NCI-H187 (cell line): ENCODE results near the gene HNRNPLL.

Source experiments
- DNase-seq, 2 experiments: peaks; one replicate each; lab custom pipeline; 2025; lab: John Stamatoyannopoulos, UW

HNRNPLL gene

GRCh38 chr2:38592951-38593350 is 9.8 kb downstream of the HNRNPLL start:
- no peak for DNase-seq

GRCh38 chr2:38591152-38591551 is 11.6 kb downstream of the HNRNPLL start:
- DNase-seq = no peak

DNA sequence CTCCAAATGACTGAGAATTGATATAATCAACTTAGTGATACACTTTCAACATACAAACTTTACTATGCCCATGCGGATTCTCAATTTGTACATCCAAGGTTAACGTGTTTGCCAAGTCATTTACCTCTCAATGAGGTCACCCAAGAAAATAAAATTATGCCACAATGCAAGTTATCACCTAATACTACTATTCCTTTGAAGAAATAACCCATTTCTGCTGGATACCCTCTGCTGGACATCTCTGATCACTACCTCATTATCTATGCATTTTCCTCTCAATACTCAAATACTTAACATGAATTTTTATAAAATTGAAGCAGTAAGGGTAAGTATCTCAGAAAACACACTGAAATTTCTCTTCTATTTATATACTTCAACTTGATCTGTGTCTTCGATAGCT is 12.7 kb downstream of the HNRNPLL start:
- DNase-seq = no peak

- no peak for DNase-seq
Observed at GRCh38 chr2:38586931-38587330, 15.8 kb downstream of the HNRNPLL start.

GRCh38 chr2:38584881-38585280 is 17.8 kb downstream of the HNRNPLL start:
- DNase-seq = no peak

DNA sequence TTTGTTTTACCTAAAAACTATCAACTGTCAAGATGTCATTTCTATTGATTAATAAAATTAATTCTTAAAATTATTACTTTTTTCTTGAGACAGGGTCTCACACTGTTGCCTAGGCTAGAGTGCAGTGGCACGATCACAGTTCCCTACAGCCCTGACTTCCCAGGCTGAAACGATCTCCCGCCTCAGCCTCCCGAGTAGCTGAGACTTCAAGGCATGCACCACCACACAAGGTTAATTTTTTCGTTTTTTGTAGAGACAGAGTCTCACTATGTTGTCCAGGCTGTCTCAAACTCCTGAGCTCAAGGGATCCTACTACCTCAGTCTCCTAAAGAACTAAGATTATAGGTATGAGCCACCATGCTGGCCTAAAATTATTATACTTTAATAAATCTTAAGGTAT is 18.7 kb downstream of the HNRNPLL start:
- DNase-seq = no peak

GRCh38 chr2:38583524-38583923 is 19.2 kb downstream of the HNRNPLL start:
- DNase-seq = no peak

DNA sequence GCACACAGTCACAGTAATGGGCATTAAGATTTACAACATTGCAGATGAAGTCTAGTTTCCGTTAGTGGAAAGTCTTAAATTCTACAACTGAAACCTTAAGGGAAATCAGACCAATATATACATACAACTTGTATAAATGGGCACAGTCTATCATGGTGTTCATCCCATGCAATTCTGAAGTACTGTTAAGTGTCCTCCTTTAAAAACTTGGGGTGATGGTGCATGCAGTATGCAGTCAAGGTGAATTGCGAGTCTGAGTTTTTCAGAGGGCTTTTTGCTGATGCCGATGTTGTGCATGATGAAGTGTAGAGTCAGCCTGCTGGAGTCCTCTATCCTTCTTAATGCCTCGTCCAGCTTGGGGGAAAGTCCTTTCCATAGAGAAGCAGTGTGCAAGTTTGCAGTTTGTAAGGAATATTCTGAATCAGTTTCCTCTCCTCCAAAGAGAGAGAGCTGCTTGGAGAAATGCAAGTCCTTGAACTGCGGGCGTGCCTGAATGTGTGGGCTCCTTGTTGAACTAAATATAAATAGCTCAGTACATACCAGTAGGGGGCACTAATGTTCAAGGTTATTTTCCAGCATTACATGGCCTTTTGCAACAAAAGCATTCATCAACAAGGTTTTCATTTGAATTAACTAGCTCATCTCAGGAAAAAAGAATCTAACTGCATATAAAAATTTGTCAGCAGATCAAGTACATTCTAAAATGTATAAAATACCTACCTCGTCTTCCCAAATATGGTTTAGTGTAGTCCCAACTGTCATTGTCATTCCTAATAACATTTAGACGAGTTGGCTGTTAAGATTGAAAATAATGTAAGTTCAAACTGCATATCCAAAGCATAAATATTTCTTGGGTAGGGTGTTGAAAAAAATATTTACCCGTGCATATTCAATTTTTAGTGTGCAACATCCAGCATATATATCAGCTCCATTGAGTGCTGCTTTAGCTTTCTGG is 21.3 kb downstream of the HNRNPLL start:
- peak; percentile 15 to 68 for DNase-seq

GRCh38 chr2:38580115-38580636 is 22.6 kb downstream of the HNRNPLL start:
- DNase-seq = no peak

DNA sequence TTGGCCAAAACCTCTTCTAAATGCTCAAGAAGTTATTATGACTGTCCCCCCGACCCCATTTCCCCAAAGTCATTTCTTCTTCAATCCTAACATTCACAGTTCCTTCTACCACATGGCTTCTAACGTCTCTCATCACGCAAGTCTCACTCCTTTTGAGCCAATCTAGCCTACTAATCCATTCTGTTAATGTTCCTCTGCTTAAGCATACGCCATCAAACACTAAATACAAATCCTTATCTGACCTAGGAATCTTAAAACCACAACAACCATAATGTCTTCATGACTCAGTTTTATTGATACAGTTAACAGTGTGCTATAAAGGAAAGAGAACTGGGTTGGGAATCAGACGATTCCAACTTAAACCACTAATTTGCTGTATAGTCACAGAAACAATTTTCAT is 23.9 kb downstream of the HNRNPLL start:
- DNase-seq = no peak

DNA sequence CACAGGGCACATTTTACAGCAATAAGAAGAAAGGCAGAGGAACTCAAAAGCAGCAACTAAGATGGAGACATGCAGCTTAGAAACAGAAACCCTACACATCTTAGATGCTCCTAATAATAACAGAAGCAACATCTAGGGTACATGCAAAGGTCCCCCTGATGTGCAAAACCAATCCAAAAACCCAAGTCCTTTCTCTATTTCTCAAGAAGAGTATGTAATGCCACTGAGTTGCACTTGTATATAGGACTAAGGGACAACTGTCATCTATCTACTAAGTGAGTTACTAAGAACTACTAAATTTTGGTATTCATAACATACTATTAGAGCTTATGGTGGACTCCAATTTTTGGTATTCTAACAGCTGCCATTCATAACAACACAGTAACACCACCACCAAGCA is 28.4 kb downstream of the HNRNPLL start:
- DNase-seq = no peak

- no peak for DNase-seq
Observed at GRCh38 chr2:38572167-38572566, 30.6 kb downstream of the HNRNPLL start.

DNA sequence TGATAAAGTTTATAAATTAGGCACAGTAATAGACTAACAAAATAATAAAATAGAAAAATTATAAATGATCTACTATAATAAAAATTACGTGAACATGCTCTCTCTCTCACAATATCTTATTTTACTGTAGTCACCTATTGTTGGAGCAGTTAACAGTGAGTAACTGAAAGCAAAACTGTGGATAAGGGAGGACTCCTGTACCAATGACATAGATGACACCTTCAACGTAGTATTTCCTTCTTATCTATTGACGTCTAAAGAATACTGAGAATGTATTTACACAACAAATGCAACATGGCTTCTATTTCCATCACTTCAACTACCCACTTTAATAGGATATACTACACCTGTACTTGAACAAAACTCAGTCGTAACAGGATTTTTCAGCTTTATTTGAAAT is 31.5 kb downstream of the HNRNPLL start:
- DNase-seq = no peak

- DNase-seq = no peak
Observed at GRCh38 chr2:38568724-38569436, 33.8 kb downstream of the HNRNPLL start.

DNA sequence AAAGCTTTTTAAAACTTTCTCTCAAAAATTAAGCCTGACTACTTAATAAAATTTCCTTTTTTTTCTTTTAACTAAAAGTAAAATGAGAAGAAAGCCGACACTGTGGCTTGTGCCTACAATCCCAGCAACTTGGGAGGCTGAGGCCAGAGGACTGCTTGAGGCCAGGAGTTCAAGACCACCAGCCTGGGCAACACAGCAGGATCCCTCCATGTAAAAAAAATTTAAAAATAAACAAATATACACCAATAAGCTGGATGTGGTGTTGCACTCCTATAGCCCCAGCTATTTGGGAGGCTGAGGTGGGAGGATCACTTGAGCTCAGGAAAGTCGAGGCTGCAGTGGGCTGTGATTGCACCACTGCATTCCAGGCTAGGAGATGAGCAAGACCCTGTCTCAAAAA is 37.4 kb downstream of the HNRNPLL start:
- DNase-seq = no peak

DNA sequence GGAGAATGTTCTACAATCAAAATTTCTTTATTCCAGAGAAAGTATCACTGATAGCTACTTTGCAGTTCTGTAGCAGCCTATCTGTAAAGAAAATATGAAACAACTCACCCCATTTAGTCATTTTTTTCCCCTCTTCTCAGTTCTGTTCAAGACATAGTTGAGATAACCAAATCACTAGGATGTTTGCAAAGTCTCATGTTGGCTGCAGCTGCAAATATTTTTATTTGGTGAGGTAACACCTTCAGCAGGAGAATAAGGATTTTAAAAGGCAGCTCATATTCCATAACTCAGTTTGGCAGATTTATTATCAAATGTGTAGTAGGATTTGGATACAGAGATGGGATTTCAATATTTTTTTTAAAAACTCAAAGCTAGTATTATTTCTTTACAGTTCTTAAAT is 41.0 kb downstream of the HNRNPLL start:
- DNase-seq = no peak

GRCh38 chr2:38560092-38560491 is 42.6 kb downstream of the HNRNPLL start:
- DNase-seq = no peak

DNA sequence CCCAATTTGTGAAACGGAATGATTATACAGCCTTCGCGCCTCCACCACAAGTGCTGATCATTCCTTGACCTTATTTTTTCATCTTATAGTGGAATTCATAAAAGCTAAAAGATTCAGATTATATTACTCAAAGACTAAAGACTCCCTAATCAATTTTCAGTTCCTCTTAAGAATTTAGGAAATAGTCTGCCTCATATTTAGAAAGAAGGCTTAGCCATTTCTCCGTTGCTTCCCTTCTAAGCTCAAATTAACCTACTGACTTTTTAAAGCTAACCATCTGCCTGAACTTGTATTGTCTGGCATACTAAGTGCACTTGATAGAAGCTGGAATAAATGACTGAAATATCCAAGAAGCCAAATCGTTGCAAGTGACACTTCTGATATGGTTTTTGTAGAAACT is 44.7 kb downstream of the HNRNPLL start:
- no peak for DNase-seq

DNA sequence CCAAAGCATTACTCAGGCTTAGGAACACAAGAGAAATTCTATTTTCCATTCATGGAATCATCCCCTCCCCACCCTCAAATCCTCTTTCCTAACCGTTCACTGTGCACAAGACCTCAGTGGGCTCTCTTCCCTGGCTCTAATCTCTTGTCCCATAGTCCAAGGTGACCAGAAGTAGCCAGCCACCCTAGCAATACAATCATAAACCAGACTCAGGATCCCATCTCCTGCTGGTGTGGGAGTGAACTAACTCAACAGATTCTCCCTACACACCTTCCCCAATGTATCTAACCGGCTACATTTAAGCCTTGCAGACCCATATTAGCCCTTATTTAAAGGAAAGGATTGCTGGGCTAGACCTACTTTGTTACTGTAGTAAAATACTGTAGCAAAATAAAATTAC is 45.5 kb downstream of the HNRNPLL start:
- no peak for DNase-seq

DNA sequence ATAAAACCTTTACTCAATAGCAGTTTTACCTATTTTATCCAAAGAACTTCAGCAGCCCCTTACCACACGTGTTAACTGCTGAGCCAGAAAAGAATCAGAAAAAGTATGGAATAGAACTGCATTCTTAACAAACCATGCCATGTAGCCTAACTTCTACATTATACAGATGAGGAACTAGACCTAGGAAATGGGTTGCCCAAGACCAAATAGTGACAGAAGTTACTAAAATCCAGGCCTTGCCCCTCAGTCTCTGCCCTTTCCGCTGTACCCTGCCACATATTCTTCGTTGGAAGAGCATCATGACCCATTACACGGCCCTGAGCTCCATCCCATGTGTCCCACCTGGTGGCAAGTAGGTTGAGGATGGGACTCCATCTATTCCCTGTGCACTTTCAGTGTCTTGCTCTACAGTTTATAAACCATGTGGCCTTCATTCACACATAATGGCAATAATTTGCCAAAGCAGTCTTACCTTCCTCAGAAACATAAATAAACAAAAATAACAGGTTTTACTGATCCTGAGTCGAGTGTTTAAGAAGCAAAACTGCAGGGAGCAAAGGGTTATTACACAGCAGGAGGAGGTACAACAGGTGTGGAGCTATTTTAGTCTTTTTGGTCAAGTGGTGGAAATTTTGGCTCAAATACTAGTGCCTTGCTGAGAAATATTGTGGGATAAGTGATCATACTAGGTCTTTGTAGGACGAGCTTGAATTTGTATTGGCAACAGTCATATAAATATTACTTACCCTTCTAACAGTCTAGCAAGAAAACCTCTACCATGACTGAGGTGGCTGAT is 46.5 kb downstream of the HNRNPLL start:
- no peak for DNase-seq

- no peak for DNase-seq
Observed at GRCh38 chr2:38554973-38555595, 47.6 kb downstream of the HNRNPLL start.

DNA sequence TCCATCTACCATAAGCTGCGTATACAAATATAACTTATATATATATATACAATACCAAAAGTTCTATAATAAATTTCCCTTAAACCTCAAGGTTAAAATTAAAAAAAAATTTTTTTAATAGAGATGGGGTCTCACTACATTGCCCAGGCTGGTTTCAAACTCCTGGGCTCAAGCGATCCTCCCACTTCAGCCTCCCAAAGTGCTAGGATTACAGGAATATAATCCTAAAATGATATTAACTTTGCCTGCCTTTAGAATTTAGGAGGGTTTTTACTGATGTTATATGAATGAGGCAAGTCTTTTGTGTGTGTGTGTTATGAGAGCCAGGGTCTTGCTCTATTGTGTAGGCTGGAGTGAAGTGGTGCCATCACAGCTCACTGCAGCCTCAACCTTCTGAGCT is 49.2 kb downstream of the HNRNPLL start:
- no peak for DNase-seq
